IMR-90 (cell line): ENCODE results near the gene PTPRN2.

ENCODE experiments used
- CEBPB ChIP-seq: IDR thresholded peaks from 2 replicates; pipeline ENCODE4 v1.6.1; 2012; ENCODE audit warnings: low read depth, low read length, improper control_type of control experiment
- FOS ChIP-seq: fragments of 150-350 bp; IDR thresholded peaks from 2 replicates; pipeline ENCODE4 v1.6.1; 2016; ENCODE audit warnings: low read depth, low read length
- MAFK ChIP-seq: IDR thresholded peaks from 2 replicates; pipeline ENCODE4 v1.6.1; 2012; ENCODE audit warnings: low read depth, low read length, improper control_type of control experiment
- MAZ ChIP-seq: IDR thresholded peaks from 2 replicates; pipeline ENCODE4 v1.6.1; 2012; ENCODE audit warnings: low read depth, mild to moderate bottlenecking, low read length, improper control_type of control experiment, moderate library complexity, borderline replicate concordance
- MXI1 ChIP-seq: IDR thresholded peaks from 2 replicates; pipeline ENCODE4 v1.6.1; 2012; ENCODE audit warnings: low read depth, mild to moderate bottlenecking, low read length, moderate library complexity, borderline replicate concordance
- NFE2L2 ChIP-seq: fragments of 150-350 bp; IDR thresholded peaks from 2 replicates; pipeline ENCODE4 v1.6.1; 2016; ENCODE audit warnings: low read depth, mild to moderate bottlenecking, low read length
- POLR2A ChIP-seq: IDR thresholded peaks from 2 replicates; pipeline ENCODE4 v1.6.1; 2012; ENCODE audit warnings: mild to moderate bottlenecking, low read depth, low read length
- RAD21 ChIP-seq: IDR thresholded peaks from 2 replicates; pipeline ENCODE4 v1.6.1; 2012; ENCODE audit warnings: low read length, improper control_type of control experiment
- RCOR1 ChIP-seq: IDR thresholded peaks from 2 replicates; pipeline ENCODE4 v1.6.1; 2012; ENCODE audit warnings: mild to moderate bottlenecking, low read length, improper control_type of control experiment; ENCODE audit not compliant: insufficient replicate concordance
- RFX5 ChIP-seq: IDR thresholded peaks from 2 replicates; pipeline ENCODE4 v1.8.0; 2012; ENCODE audit warnings: low read depth, mild to moderate bottlenecking, low read length, moderate library complexity
- SMC3 ChIP-seq: fragments of 150-350 bp; IDR thresholded peaks from 2 replicates; pipeline ENCODE4 v1.6.1; 2016; ENCODE audit warnings: low read depth, mild to moderate bottlenecking, antibody characterized with exemption, low read length, moderate library complexity
- TF ChIP-seq, protein P1 (sequence below): conservative IDR thresholded peaks from 2 replicates; pipeline ENCODE4 v1.5.1; 2012; ENCODE audit warnings: mild to moderate bottlenecking, low read depth, low read length, improper control_type of control experiment
- TF ChIP-seq, protein P2 (sequence below): fragments of 150-350 bp; IDR thresholded peaks from 2 replicates; pipeline ENCODE4 v1.6.1; 2017; ENCODE audit warnings: mild to moderate bottlenecking, antibody characterized with exemption, low read length, low read depth
- TF ChIP-seq, protein P3 (sequence below): fragments of 150-350 bp; IDR thresholded peaks from 2 replicates; pipeline ENCODE4 v1.6.1; 2016; ENCODE audit warnings: low read depth, mild to moderate bottlenecking, low read length, moderate library complexity, borderline replicate concordance

DNA sequence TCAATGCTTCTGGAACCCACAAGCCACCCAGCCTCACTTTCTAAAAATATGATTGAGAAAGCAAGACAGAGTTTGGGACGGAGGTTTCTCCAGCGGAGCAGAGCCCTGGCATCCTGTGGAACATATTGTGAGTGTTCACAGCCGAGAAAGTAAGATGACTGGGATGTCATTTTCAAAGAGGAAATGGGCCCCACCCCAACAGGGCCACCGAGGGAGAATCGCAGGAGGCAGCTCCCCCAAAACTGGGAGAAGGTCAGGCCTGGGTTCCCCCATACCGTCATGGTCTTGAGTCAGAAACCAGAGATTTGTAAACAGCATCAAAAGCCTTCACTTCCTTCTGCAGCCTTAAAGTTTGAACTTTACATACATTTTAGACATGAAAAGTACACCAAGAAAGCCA, 560.0 kb downstream of the PTPRN2 start:
- TF ChIP-seq, protein P1, sequence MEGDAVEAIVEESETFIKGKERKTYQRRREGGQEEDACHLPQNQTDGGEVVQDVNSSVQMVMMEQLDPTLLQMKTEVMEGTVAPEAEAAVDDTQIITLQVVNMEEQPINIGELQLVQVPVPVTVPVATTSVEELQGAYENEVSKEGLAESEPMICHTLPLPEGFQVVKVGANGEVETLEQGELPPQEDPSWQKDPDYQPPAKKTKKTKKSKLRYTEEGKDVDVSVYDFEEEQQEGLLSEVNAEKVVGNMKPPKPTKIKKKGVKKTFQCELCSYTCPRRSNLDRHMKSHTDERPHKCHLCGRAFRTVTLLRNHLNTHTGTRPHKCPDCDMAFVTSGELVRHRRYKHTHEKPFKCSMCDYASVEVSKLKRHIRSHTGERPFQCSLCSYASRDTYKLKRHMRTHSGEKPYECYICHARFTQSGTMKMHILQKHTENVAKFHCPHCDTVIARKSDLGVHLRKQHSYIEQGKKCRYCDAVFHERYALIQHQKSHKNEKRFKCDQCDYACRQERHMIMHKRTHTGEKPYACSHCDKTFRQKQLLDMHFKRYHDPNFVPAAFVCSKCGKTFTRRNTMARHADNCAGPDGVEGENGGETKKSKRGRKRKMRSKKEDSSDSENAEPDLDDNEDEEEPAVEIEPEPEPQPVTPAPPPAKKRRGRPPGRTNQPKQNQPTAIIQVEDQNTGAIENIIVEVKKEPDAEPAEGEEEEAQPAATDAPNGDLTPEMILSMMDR = no peak
- TF ChIP-seq, protein P2, sequence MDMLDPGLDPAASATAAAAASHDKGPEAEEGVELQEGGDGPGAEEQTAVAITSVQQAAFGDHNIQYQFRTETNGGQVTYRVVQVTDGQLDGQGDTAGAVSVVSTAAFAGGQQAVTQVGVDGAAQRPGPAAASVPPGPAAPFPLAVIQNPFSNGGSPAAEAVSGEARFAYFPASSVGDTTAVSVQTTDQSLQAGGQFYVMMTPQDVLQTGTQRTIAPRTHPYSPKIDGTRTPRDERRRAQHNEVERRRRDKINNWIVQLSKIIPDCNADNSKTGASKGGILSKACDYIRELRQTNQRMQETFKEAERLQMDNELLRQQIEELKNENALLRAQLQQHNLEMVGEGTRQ = no peak
- TF ChIP-seq, protein P3, sequence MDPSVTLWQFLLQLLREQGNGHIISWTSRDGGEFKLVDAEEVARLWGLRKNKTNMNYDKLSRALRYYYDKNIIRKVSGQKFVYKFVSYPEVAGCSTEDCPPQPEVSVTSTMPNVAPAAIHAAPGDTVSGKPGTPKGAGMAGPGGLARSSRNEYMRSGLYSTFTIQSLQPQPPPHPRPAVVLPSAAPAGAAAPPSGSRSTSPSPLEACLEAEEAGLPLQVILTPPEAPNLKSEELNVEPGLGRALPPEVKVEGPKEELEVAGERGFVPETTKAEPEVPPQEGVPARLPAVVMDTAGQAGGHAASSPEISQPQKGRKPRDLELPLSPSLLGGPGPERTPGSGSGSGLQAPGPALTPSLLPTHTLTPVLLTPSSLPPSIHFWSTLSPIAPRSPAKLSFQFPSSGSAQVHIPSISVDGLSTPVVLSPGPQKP = no peak
- TF ChIP-seq POLR2A (no peak), RAD21 (no peak), FOS (no peak), MAZ (no peak), CEBPB (no peak), SMC3 (no peak), MAFK (no peak), RCOR1 (no peak), RFX5 (no peak), NFE2L2 (no peak), MXI1 (no peak)
